IMR-90 (cell line): ENCODE data around the gene ZNF385B. TPM values are rescaled to one million over a fixed set of nuclear protein-coding genes. Genes with fewer than 3 reads are reported as not detected.

ENCODE experiments used
- ATAC-seq: fragments of 200-7000 bp; cut with Tn5 transposase; 2 replicates; pipeline ENCODE4 v1.9.1; 2020; ENCODE audit warnings: low read depth, mild to moderate bottlenecking, moderate library complexity
- BruUV-seq: library from RNA; stranded (reverse); fragments of 400-500 nt; replicated peaks from 2 replicates; lab custom pipeline; 2021; lab: Mats Ljungman, UMichigan
- CTCF ChIA-PET: fragments of 300-600 bp; formaldehyde crosslinking; extraction: SDS; loops from one replicate; lab custom pipeline; 2021; ENCODE audit warnings: antibody characterized with exemption; lab: Yijun Ruan, JAX
- POLR2A ChIA-PET: fragments of 300-600 bp; sonication (Branson Sonifier 250); formaldehyde crosslinking; loops from one replicate; lab custom pipeline; 2022; ENCODE audit warnings: antibody characterized with exemption; ENCODE audit not compliant: unreplicated experiment; lab: Charles Lee
- DNase-seq: peaks from one replicate; pipeline ENCODE4 v3.0.0; 2013
- H2AFZ ChIP-seq: replicated peaks from 2 replicates; pipeline ENCODE3; 2013; ENCODE audit warnings: low read length, mild to moderate bottlenecking; ENCODE audit not compliant: poor library complexity
- H2AK5ac ChIP-seq: 2 replicates; pipeline ENCODE4 v1.6.1; 2013; ENCODE audit warnings: low read depth, low read length, inconsistent platforms
- H2AK9ac ChIP-seq: replicated peaks from 2 replicates; pipeline ENCODE3; 2013; ENCODE audit warnings: mild to moderate bottlenecking, low read depth, low read length, moderate library complexity; ENCODE audit not compliant: poor library complexity
- H2BK120ac ChIP-seq: 2 replicates; pipeline ENCODE4 v1.6.1; 2013; ENCODE audit warnings: low read depth, low read length, inconsistent platforms
- H2BK15ac ChIP-seq: 3 replicates; pipeline ENCODE4 v1.6.1; 2013; ENCODE audit warnings: low read depth, low read length, inconsistent platforms
- H2BK20ac ChIP-seq: 2 replicates; pipeline ENCODE4 v1.6.1; 2013; ENCODE audit warnings: low read depth, mild to moderate bottlenecking, inconsistent platforms, low read length, moderate library complexity
- H2BK5ac ChIP-seq: 2 replicates; pipeline ENCODE4 v1.6.1; 2013; ENCODE audit warnings: mild to moderate bottlenecking, low read depth, low read length, inconsistent platforms; ENCODE audit not compliant: poor library complexity, severe bottlenecking
- H3K14ac ChIP-seq: replicated peaks from 2 replicates; pipeline ENCODE4 v1.6.1; 2013; ENCODE audit warnings: low read depth, low read length, inconsistent platforms
- H3K18ac ChIP-seq: 2 replicates; pipeline ENCODE4 v1.6.1; 2013; ENCODE audit warnings: low read depth, low read length, control low read depth
- H3K23ac ChIP-seq: 2 replicates; pipeline ENCODE4 v1.6.1; 2013; ENCODE audit warnings: low read depth, low read length, inconsistent platforms
- H3K27ac ChIP-seq: 2 replicates; pipeline ENCODE4 v1.5.1; 2013; ENCODE audit warnings: mild to moderate bottlenecking, control low read depth, low read length; ENCODE audit not compliant: insufficient read depth
- H3K27me3 ChIP-seq: 2 replicates; pipeline ENCODE4 v1.6.1; 2013; ENCODE audit warnings: low read length; ENCODE audit not compliant: control insufficient read depth, insufficient read depth
- H3K36me3 ChIP-seq: 2 replicates; pipeline ENCODE4 v1.6.1; 2013; ENCODE audit warnings: low read length, mixed read lengths; ENCODE audit not compliant: control insufficient read depth, insufficient read depth
- H3K4ac ChIP-seq: 2 replicates; pipeline ENCODE4 v1.6.1; 2013; ENCODE audit warnings: low read depth, low read length, inconsistent platforms
- H3K4me1 ChIP-seq: 2 replicates; pipeline ENCODE4 v1.6.1; 2013; ENCODE audit warnings: low read length, mixed read lengths; ENCODE audit not compliant: control insufficient read depth, insufficient read depth
- H3K4me2 ChIP-seq: 2 replicates; pipeline ENCODE4 v1.6.1; 2013; ENCODE audit warnings: low read depth, mild to moderate bottlenecking, control low read depth, low read length, moderate library complexity
- H3K4me3 ChIP-seq: 2 replicates; pipeline ENCODE4 v1.5.1; 2013; ENCODE audit warnings: low read depth, mild to moderate bottlenecking, control low read depth, low read length, moderate library complexity; ENCODE audit not compliant: insufficient read depth
- H3K56ac ChIP-seq: 2 replicates; pipeline ENCODE4 v1.6.1; 2013; ENCODE audit warnings: low read length, inconsistent platforms; ENCODE audit not compliant: insufficient read depth; ENCODE audit errors: extremely low read depth
- H3K79me1 ChIP-seq, 2 experiments: 2 replicates each; pipeline ENCODE4 v1.6.1; 2013; ENCODE audit warnings: low read length in 2 of 2, inconsistent platforms in 1 of 2, low read depth in 1 of 2
- H3K9ac ChIP-seq: 2 replicates; pipeline ENCODE4 v1.6.1; 2013; ENCODE audit warnings: low read depth, low read length, control low read depth
- H3K9me1 ChIP-seq: 2 replicates; pipeline ENCODE4 v1.6.1; 2013; ENCODE audit warnings: low read length, inconsistent platforms; ENCODE audit not compliant: insufficient read depth
- H3K9me3 ChIP-seq: 2 replicates; pipeline ENCODE4 v1.6.1; 2013; ENCODE audit warnings: low read length; ENCODE audit not compliant: control insufficient read depth, insufficient read depth
- H4K20me1 ChIP-seq: 2 replicates; pipeline ENCODE4 v1.6.1; 2013; ENCODE audit warnings: low read length, inconsistent platforms; ENCODE audit not compliant: insufficient read depth
- H4K5ac ChIP-seq: 2 replicates; pipeline ENCODE4 v1.6.1; 2013; ENCODE audit warnings: mild to moderate bottlenecking, low read depth, low read length, control low read depth
- H4K8ac ChIP-seq, 2 experiments: 2 replicates each; pipeline ENCODE4 v1.6.1; 2013; ENCODE audit warnings: low read depth in 2 of 2, low read length in 2 of 2, control low read depth in 1 of 2, inconsistent platforms in 1 of 2
- H4K91ac ChIP-seq: 2 replicates; pipeline ENCODE4 v1.6.1; 2013; ENCODE audit warnings: low read depth, low read length, inconsistent platforms; ENCODE audit not compliant: insufficient read depth
- CEBPB ChIP-seq: IDR thresholded peaks from 2 replicates; pipeline ENCODE4 v1.6.1; 2012; ENCODE audit warnings: low read depth, low read length, improper control_type of control experiment
- ELK1 ChIP-seq: fragments of 150-350 bp; IDR thresholded peaks from 2 replicates; pipeline ENCODE4 v1.6.1; 2016; ENCODE audit warnings: low read depth, mild to moderate bottlenecking, low read length, moderate library complexity, borderline replicate concordance
- MAFK ChIP-seq: IDR thresholded peaks from 2 replicates; pipeline ENCODE4 v1.6.1; 2012; ENCODE audit warnings: low read depth, low read length, improper control_type of control experiment
- MAZ ChIP-seq: IDR thresholded peaks from 2 replicates; pipeline ENCODE4 v1.6.1; 2012; ENCODE audit warnings: low read depth, mild to moderate bottlenecking, low read length, improper control_type of control experiment, moderate library complexity, borderline replicate concordance
- MXI1 ChIP-seq: IDR thresholded peaks from 2 replicates; pipeline ENCODE4 v1.6.1; 2012; ENCODE audit warnings: low read depth, mild to moderate bottlenecking, low read length, moderate library complexity, borderline replicate concordance
- RAD21 ChIP-seq: IDR thresholded peaks from 2 replicates; pipeline ENCODE4 v1.6.1; 2012; ENCODE audit warnings: low read length, improper control_type of control experiment
- RFX5 ChIP-seq: IDR thresholded peaks from 2 replicates; pipeline ENCODE4 v1.8.0; 2012; ENCODE audit warnings: low read depth, mild to moderate bottlenecking, low read length, moderate library complexity
- SMC3 ChIP-seq: fragments of 150-350 bp; IDR thresholded peaks from 2 replicates; pipeline ENCODE4 v1.6.1; 2016; ENCODE audit warnings: low read depth, mild to moderate bottlenecking, antibody characterized with exemption, low read length, moderate library complexity
- USF2 ChIP-seq: fragments of 150-350 bp; IDR thresholded peaks from 2 replicates; pipeline ENCODE4 v1.6.1; 2017; ENCODE audit warnings: mild to moderate bottlenecking, antibody characterized with exemption, low read length, low read depth
- WGBS, 2 experiments: methylation state at CpG; one replicate each; pipeline versions ENCODE4 v1.1.5 to v1.1.7; 2013; ENCODE audit warnings: missing lambda C conversion rate in 2 of 2; ENCODE audit not compliant: insufficient read length in 1 of 2; ENCODE audit errors: extremely low coverage in 2 of 2; 5-methylcytosine and 5-hydroxymethylcytosine counted together
- dilution Hi-C: fragments of 300-500 bp; cut with HindIII; formaldehyde crosslinking; loops from one replicate; pipeline ENCODE4 v1.14.3; 2018; ENCODE audit warnings: low sequenced_read_pairs; ENCODE audit not compliant: unreplicated experiment
- in situ Hi-C: fragments of 300-500 bp; cut with MboI; formaldehyde crosslinking; loops from 3 replicates; pipeline ENCODE4 v1.14.3; 2019; ENCODE audit warnings: low sequenced_read_pairs, inconsistent platforms, mixed read lengths
- intact Hi-C: fragments of 100-400 bp; cut with micrococcal nuclease; formaldehyde crosslinking; loops from 2 replicates; pipeline ENCODE4 v1.10.0; 2022
- polyA plus RNA-seq, 3 experiments: library from polyadenylated mRNA; depleted of rRNA; stranded (reverse); fragments of >200 nt; gene quantifications; 2 replicates each; pipeline ENCODE4 v1.2.3, GENCODE V29; 2012; ENCODE audit warnings: low replicate concordance in 1 of 3
- total RNA-seq: library from RNA; depleted of rRNA; stranded (reverse); fragments of >200 nt; gene quantifications from 2 replicates; pipeline ENCODE4 v1.2.3, GENCODE V29; 2012

ZNF385B gene
- total and polyA plus RNA-seq, 2 of the 4 experiments (the other 2 are of a cell fraction), result not detected

- H3K9me3 ChIP-seq, result no peaks in the 10 kb centered on the region
- ATAC-seq (no peak), DNase-seq (no peak)
- no peak overlapping the region for H3K14ac ChIP-seq
- intact Hi-C loops, result no loop called here
- H3K4me1 ChIP-seq, result no peaks in the 10 kb centered on the region
- H2AK5ac ChIP-seq, result no peak overlapping the region
- ChIA-PET POLR2A (no interaction called here), CTCF (no interaction called here)
- no peak overlapping the region for H2AK9ac ChIP-seq
- WGBS, 2 experiments, result no CpG with 5 or more reads among the region's 8 CpGs
- H4K91ac ChIP-seq, result no peak overlapping the region
- H3K9me1 ChIP-seq, result no peaks in the 10 kb centered on the region; the same call in 1 of the 2 replicates
- TF ChIP-seq RAD21, result no peak
- no peak for TF ChIP-seq SMC3
- no peak for TF ChIP-seq MXI1
- TF ChIP-seq USF2, result no peak
- TF ChIP-seq RFX5, result no peak
- no peak for TF ChIP-seq ELK1
- no peak for TF ChIP-seq CEBPB
- TF ChIP-seq MAZ, result no peak
- TF ChIP-seq MAFK, result no peak
- H3K56ac ChIP-seq, result no peak overlapping the region
- no peak overlapping the region for H3K4me3 ChIP-seq
- no peak overlapping the region for H2BK20ac ChIP-seq
- no peak overlapping the region for H3K23ac ChIP-seq
- no peak overlapping the region for H4K5ac ChIP-seq
- H3K4ac ChIP-seq, result no peak overlapping the region
- no peak overlapping the region for H2AFZ ChIP-seq
- no peaks in the 10 kb centered on the region for H3K27me3 ChIP-seq
- H4K8ac ChIP-seq, result no peak overlapping the region
- H3K36me3 ChIP-seq, result no peaks in the 10 kb centered on the region
- H3K4me2 ChIP-seq, result no peak overlapping the region
- H3K18ac ChIP-seq, result no peak overlapping the region
- BruUV-seq, result no TSS peak
- dilution Hi-C loops, result no loop called here
- no peaks in the 10 kb centered on the region for H3K79me1 ChIP-seq
- H3K9ac ChIP-seq, result no peak overlapping the region
- H2BK15ac ChIP-seq, result no peak overlapping the region
- H2BK120ac ChIP-seq, result no peak overlapping the region
- H4K20me1 ChIP-seq, result no peaks in the 10 kb centered on the region
- no peak overlapping the region for H2BK5ac ChIP-seq
- in situ Hi-C loops, result no loop called here
- no peak overlapping the region for H3K27ac ChIP-seq
Measured at GRCh38 chr2:179818546-179818945, 42.9 kb downstream of the ZNF385B start.
